A673 (cell line): Measurements from ENCODE around the gene SCRN2. TPM values are rescaled to one million over a fixed set of nuclear protein-coding genes. Genes with fewer than 3 reads are reported as not detected.

Source experiments
- BruUV-seq: library from RNA; stranded (reverse); fragments of 400-500 nt; replicated peaks from 2 replicates; lab custom pipeline; 2021; lab: Mats Ljungman, UMichigan
- CTCF ChIA-PET: fragments of 300-600 bp; sonication (Branson Sonifier 250); formaldehyde crosslinking; loops from one replicate; lab custom pipeline; 2022; ENCODE audit warnings: antibody characterized with exemption; lab: Charles Lee
- POLR2A ChIA-PET: fragments of 300-600 bp; sonication (Branson Sonifier 250); formaldehyde crosslinking; loops from one replicate; lab custom pipeline; 2022; ENCODE audit warnings: antibody characterized with exemption; ENCODE audit not compliant: low non-redundant PET; lab: Charles Lee
- DNase-seq: peaks from one replicate; pipeline ENCODE4 v3.0.0-alpha.2; 2015; ENCODE audit warnings: low spot score
- H3K27ac ChIP-seq: fragments of 200-600 bp; sonication (generic); 2 replicates; pipeline ENCODE4 v1.5.1; 2016; ENCODE audit warnings: mixed run types, low read depth, mild to moderate bottlenecking, mixed read lengths, antibody characterized with exemption, low read length; ENCODE audit not compliant: poor library complexity, severe bottlenecking
- H3K27me3 ChIP-seq: fragments of 200-600 bp; sonication (generic); replicated peaks from 2 replicates; pipeline ENCODE4 v1.6.1; 2017; ENCODE audit warnings: mixed run types, low read depth, mild to moderate bottlenecking, mixed read lengths, antibody characterized with exemption, low read length; ENCODE audit not compliant: insufficient read depth, poor library complexity
- H3K36me3 ChIP-seq: fragments of 200-600 bp; sonication (generic); 2 replicates; pipeline ENCODE4 v1.6.1; 2016; ENCODE audit warnings: mixed run types, mild to moderate bottlenecking, mixed read lengths, antibody characterized with exemption, low read length; ENCODE audit not compliant: insufficient read depth, poor library complexity, severe bottlenecking
- H3K4me1 ChIP-seq: fragments of 200-600 bp; sonication (generic); 2 replicates; pipeline ENCODE4 v1.6.1; 2017; ENCODE audit warnings: mixed run types, mild to moderate bottlenecking, mixed read lengths, antibody characterized with exemption, low read length; ENCODE audit not compliant: insufficient read depth, poor library complexity, severe bottlenecking
- H3K4me3 ChIP-seq: fragments of 200-600 bp; sonication (generic); 2 replicates; pipeline ENCODE4 v1.5.1; 2016; ENCODE audit warnings: low read depth, mixed run types, mild to moderate bottlenecking, mixed read lengths, low read length; ENCODE audit not compliant: poor library complexity, severe bottlenecking
- H3K9me3 ChIP-seq: fragments of 200-600 bp; sonication (generic); 2 replicates; pipeline ENCODE4 v1.6.1; 2016; ENCODE audit warnings: mixed run types, low read depth, mild to moderate bottlenecking, mixed read lengths, antibody characterized with exemption, low read length; ENCODE audit not compliant: poor library complexity, severe bottlenecking
- CTCF ChIP-seq: fragments of 300-800, 200-600 bp; sonication (generic); conservative IDR thresholded peaks from 2 replicates; pipeline ENCODE4 v1.5.1; 2017; ENCODE audit warnings: low read depth, mild to moderate bottlenecking, antibody characterized with exemption, low read length, moderate library complexity, mixed read lengths
- EZH2 ChIP-seq: fragments of 200-600 bp; sonication (generic); IDR thresholded peaks from 2 replicates; pipeline ENCODE4 v1.6.1; 2017; ENCODE audit warnings: borderline replicate concordance, low read depth, mild to moderate bottlenecking, mixed read lengths, antibody characterized with exemption, low read length; ENCODE audit not compliant: poor library complexity, severe bottlenecking
- intact Hi-C: fragments of 100-400 bp; cut with micrococcal nuclease; formaldehyde crosslinking; loops from one replicate; pipeline ENCODE4 v1.10.0; 2022; ENCODE audit not compliant: unreplicated experiment
- total RNA-seq: library from RNA; stranded (reverse); gene quantifications from 2 replicates; pipeline ENCODE4 v1.2.3, GENCODE V29; 2021

Gene SCRN2
- total RNA-seq, 1 experiment from 2014 or later = 6.2 TPM

GRCh38 chr17:47872019-47872650 is 31.1 kb upstream of the SCRN2 start:
- H3K36me3 ChIP-seq = no peaks in the 10 kb centered on the region
- no peak for TF ChIP-seq CTCF
- no peak for TF ChIP-seq EZH2
- H3K27me3 ChIP-seq = peaks cover 3% of the 10 kb centered on the region
- no peak overlapping the region for H3K27ac ChIP-seq
- CTCF ChIA-PET = no interaction called here
- H3K4me3 ChIP-seq = no peak overlapping the region
- H3K9me3 ChIP-seq = no peaks in the 10 kb centered on the region
- BruUV-seq = no TSS peak
- intact Hi-C loops = no loop called here
- no peak for DNase-seq
- POLR2A ChIA-PET = no interaction called here
- no peaks in the 10 kb centered on the region for H3K4me1 ChIP-seq

GRCh38 chr17:47871048-47871447 is 30.0 kb upstream of the SCRN2 start:
- peaks cover 3% of the 10 kb centered on the region for H3K27me3 ChIP-seq
- DNase-seq = no peak
- no peak overlapping the region for H3K4me3 ChIP-seq
- POLR2A ChIA-PET = no interaction called here
- no peaks in the 10 kb centered on the region for H3K9me3 ChIP-seq
- H3K4me1 ChIP-seq = no peaks in the 10 kb centered on the region
- BruUV-seq = no TSS peak
- CTCF ChIA-PET = no interaction called here
- no peak for TF ChIP-seq CTCF
- TF ChIP-seq EZH2 = no peak
- H3K27ac ChIP-seq = no peak overlapping the region
- no peaks in the 10 kb centered on the region for H3K36me3 ChIP-seq
- intact Hi-C loops = no loop called here

- BruUV-seq = no TSS peak
- no peak for DNase-seq
- CTCF ChIA-PET = no interaction called here
- intact Hi-C loops = no loop called here
- POLR2A ChIA-PET = interaction anchor here (0.7 kb wide), 1 partner anchor 17 kb away, joined by 3 read pairs; no protein-coding TSS in a partner anchor
- TF ChIP-seq EZH2 = no peak
- no peak for TF ChIP-seq CTCF
- Histone ChIP-seq H3K4me3 (no peak overlapping the region), H3K4me1 (peaks cover 5% of the 10 kb centered on the region), H3K27me3 (peaks cover 3% of the 10 kb centered on the region), H3K36me3 (no peaks in the 10 kb centered on the region), H3K27ac (no peak overlapping the region), H3K9me3 (no peaks in the 10 kb centered on the region)
Observed at GRCh38 chr17:47870056-47870455, 29.0 kb upstream of the SCRN2 start.
